Naive B cell (primary cell): ENCODE data around the gene SCPEP1. TPM values are rescaled to one million over a fixed set of nuclear protein-coding genes. Genes with fewer than 3 reads are reported as not detected.

Experiments
- ATAC-seq, 2 donors: fragments of 150-1000 bp; cut with Tn5 transposase; 2 replicates each; pipeline ENCODE4 v1.10.0; 2021; ENCODE audit warnings: low read depth in 2 of 2, mild to moderate bottlenecking in 2 of 2, moderate library complexity in 2 of 2
- DNase-seq: peaks from one replicate; pipeline ENCODE4 v3.0.0; 2022
- H3K27ac Mint-ChIP-seq, 6 donors: one replicate each; pipeline ENCODE4 v1.8.0; 2020 to 2022; ENCODE audit warnings: mild to moderate bottlenecking in 6 of 6, mixed read lengths in 6 of 6, moderate library complexity in 5 of 6, inconsistent platforms in 2 of 6
- H3K27me3 Mint-ChIP-seq, 3 donors: one replicate each; pipeline ENCODE4 v1.8.0; 2021 to 2022; ENCODE audit warnings: mixed read lengths in 3 of 3, mild to moderate bottlenecking in 1 of 3
- H3K36me3 Mint-ChIP-seq, 2 donors: one replicate each; pipeline ENCODE4 v1.8.0; 2020 to 2022; ENCODE audit warnings: mixed read lengths in 2 of 2, inconsistent platforms in 1 of 2, mild to moderate bottlenecking in 1 of 2
- H3K4me1 Mint-ChIP-seq, 3 donors: one replicate each; pipeline ENCODE4 v1.8.0; 2020 to 2022; ENCODE audit warnings: mixed read lengths in 3 of 3, inconsistent platforms in 1 of 3, mild to moderate bottlenecking in 1 of 3, moderate library complexity in 1 of 3
- H3K4me3 Mint-ChIP-seq, 8 donors: one replicate each; pipeline ENCODE4 v1.8.0; 2020 to 2022; ENCODE audit warnings: mild to moderate bottlenecking in 8 of 8, mixed read lengths in 8 of 8, moderate library complexity in 8 of 8, inconsistent platforms in 2 of 8
- H3K9me3 Mint-ChIP-seq, 7 donors: one replicate each; pipeline ENCODE4 v1.8.0; 2020 to 2022; ENCODE audit warnings: mixed read lengths in 7 of 7, mild to moderate bottlenecking in 5 of 7, inconsistent platforms in 2 of 7, moderate library complexity in 1 of 7
- polyA plus RNA-seq, 6 donors: library from polyadenylated mRNA; unstranded; fragments of 300-500 nt; fragmentation: Illumina TruSeq; gene quantifications; one replicate each; pipeline ENCODE4 v1.2.3, GENCODE V29; 2021; ENCODE audit warnings: low read depth in 6 of 6

Gene SCPEP1
- polyA plus RNA-seq, 6 donors from 2014 or later: 134 to 305 (median 175) TPM

DNA sequence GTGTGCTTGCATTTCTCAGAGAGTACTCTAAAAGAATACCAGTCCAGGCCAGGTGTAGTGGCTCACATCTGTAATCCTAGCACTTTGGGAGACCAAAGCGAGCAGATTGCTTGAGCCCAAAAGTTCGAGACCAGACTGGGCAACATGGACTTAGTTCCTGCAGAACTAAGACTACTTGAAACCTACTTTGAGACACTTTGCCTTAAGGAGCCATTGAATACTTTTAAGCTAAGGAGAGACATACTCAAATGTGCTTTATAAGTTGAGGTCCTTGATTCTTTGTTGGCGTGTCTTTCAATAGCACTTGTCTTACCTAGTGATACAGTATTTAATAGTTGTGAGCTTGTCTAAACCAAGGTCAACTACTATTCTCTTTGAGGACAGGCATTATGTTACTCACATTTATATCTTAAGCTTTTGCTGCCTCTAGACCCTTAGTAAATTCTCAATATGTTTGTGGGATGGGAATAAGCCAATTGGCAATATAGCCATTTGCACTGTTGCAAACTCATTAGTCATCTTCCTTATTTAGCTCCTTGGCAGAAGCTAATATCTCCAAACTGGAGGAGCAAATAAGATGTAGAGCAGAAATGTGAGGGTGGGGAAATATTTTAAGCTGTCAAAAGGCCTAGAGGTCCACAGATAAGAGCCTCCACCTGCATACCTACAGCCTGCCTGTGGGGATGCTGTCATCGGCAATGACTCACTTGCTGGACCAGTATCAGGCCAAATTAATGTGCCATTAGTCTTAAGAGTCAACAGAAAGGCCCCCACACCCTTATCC lies 16.3 kb downstream of the SCPEP1 start:
- Mint-ChIP-seq H3K27me3 (no peaks in the 10 kb centered on the region), H3K9me3 (no peaks in the 10 kb centered on the region), H3K36me3 (peaks cover 11 to 30% of the 10 kb centered on the region in 2 donors), H3K4me1 (peaks cover 0 to 6% (median 0%) of the 10 kb centered on the region in 3 donors), H3K4me3 (no peak overlapping the region), H3K27ac (peak overlapping the region in 1 of 6 donors; percentile 50)
- no peak for ATAC-seq
- no peak for DNase-seq

DNA sequence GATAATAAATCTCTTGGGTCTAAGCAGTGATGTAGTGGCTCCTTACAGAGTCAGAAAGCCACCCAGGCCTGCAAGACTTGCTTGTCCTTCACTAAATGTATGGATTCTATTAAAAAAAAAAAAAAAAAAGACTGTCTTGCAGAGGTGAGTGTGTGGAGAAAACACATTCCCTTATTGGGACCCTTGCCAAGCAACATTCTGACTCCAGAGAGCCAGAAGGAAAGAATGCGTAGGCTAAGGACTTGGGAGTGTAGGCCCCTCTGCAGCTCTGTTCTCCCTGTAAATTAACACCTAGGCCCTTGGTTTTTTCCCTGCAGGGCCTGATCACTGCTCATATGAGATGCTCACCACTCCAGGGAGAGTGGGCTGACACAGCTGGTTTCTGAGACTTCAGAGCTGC lies 17.8 kb downstream of the SCPEP1 start:
- ATAC-seq: no peak
- no peaks in the 10 kb centered on the region for H3K9me3 Mint-ChIP-seq
- H3K27ac Mint-ChIP-seq: no peak overlapping the region

DNA sequence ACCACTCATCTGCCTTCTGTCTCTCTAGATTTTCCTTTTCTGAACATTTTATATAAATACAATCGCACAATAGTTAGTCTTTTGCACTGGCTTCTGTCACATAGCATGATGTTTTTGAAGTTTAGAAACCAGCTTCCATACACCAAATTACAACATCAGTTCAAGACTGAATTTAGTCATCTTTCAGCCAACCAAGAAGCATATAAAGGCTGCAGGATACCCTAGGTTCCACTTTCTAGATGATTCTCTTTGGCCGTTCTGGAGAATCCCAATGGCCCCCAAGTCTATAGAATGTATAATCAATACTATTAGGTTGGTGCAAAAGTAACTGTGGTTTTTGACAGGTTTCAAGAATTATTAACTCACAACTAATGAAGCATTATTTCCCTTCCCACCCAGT lies 19.4 kb downstream of the SCPEP1 start:
- Mint-ChIP-seq H3K27ac (peak overlapping the region in 1 of 6 donors; percentile 61), H3K4me1 (peaks cover 0 to 13% (median 6%) of the 10 kb centered on the region in 3 donors), H3K4me3 (no peak overlapping the region), H3K9me3 (no peaks in the 10 kb centered on the region), H3K36me3 (peaks cover 11 to 19% of the 10 kb centered on the region in 2 donors), H3K27me3 (no peaks in the 10 kb centered on the region)
- no peak for ATAC-seq
- no peak for DNase-seq

More for the DNA sequence above, 17.8 kb downstream of the SCPEP1 start:
- no peaks in the 10 kb centered on the region for H3K27me3 Mint-ChIP-seq
- no peak overlapping the region for H3K4me3 Mint-ChIP-seq
- peaks cover 0 to 7% (median 3%) of the 10 kb centered on the region in 3 donors for H3K4me1 Mint-ChIP-seq
- DNase-seq: no peak
- H3K36me3 Mint-ChIP-seq: peaks cover 8 to 29% of the 10 kb centered on the region in 2 donors

- no peaks in the 10 kb centered on the region for H3K27me3 Mint-ChIP-seq
- peak overlapping the region in 1 of 8 donors; percentile 44 for H3K4me3 Mint-ChIP-seq
- H3K4me1 Mint-ChIP-seq: peaks cover 31 to 52% (median 34%) of the 10 kb centered on the region in 3 donors
- no peaks in the 10 kb centered on the region for H3K9me3 Mint-ChIP-seq
- no peak for ATAC-seq
- peak overlapping the region in 2 of 6 donors; percentile 33 to 47 for H3K27ac Mint-ChIP-seq
- no peak for DNase-seq
- peaks cover 21 to 32% of the 10 kb centered on the region in 2 donors for H3K36me3 Mint-ChIP-seq
Observed at GRCh38 chr17:57001541-57001940, 23.6 kb downstream of the SCPEP1 start.

GRCh38 chr17:57002904-57003303 lies 25.0 kb downstream of the SCPEP1 start:
- no peak for DNase-seq
- no peak for ATAC-seq
- peaks cover 21% of the 10 kb centered on the region in 2 donors for H3K36me3 Mint-ChIP-seq
- H3K4me1 Mint-ChIP-seq: peaks cover 31 to 52% (median 34%) of the 10 kb centered on the region in 3 donors
- H3K27me3 Mint-ChIP-seq: no peaks in the 10 kb centered on the region
- H3K4me3 Mint-ChIP-seq: peak overlapping the region; percentile 6 to 87 (median 70)
- H3K9me3 Mint-ChIP-seq: no peaks in the 10 kb centered on the region
- peak overlapping the region; percentile 80 to 98 (median 96) for H3K27ac Mint-ChIP-seq

DNA sequence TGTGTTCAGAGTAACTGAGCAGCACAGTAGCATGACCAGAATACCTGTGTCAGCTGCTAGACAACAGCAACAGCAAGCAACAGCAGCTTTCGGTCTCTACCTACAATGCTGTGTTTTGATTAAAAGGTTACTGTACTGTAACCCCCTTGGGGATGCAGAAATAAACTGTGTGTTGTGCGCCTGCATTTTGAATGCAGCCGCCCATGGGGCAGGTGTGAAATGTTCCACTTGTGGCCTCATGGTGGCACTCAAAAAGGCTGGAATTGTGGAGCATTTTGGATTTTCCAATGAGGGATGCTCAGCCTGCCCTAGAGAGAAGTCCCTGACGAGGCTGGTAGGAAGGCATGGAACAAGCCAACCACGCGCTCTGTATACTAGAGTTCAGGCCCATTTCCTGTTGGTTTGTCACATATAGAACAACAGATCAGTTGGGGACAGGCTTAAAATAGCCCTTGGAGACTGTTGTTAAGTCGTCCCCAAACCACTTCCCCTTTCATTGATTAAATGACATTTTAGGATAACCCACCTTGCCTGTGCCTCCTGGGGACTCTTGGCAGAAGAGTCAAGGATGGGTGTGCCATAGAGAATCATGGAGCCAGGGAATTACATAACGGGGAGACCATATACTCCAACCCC lies 27.1 kb downstream of the SCPEP1 start:
- no peaks in the 10 kb centered on the region for H3K27me3 Mint-ChIP-seq
- H3K4me1 Mint-ChIP-seq: peaks cover 37 to 72% (median 49%) of the 10 kb centered on the region in 3 donors
- peak overlapping the region; percentile 90 to 98 (median 96) for H3K27ac Mint-ChIP-seq
- ATAC-seq: peak; percentile 81 to 83
- peak overlapping the region; percentile 28 to 87 (median 74) for H3K4me3 Mint-ChIP-seq
- peak; percentile 68 for DNase-seq
- no peaks in the 10 kb centered on the region for H3K9me3 Mint-ChIP-seq
- H3K36me3 Mint-ChIP-seq: peaks cover 13 to 17% of the 10 kb centered on the region in 2 donors

GRCh38 chr17:57006040-57006439 lies 28.1 kb downstream of the SCPEP1 start:
- ATAC-seq (no peak), DNase-seq (no peak)
- Mint-ChIP-seq H3K9me3 (no peaks in the 10 kb centered on the region), H3K4me3 (peak overlapping the region in 2 of 8 donors; percentile 67 to 82), H3K27ac (peak overlapping the region in 5 of 6 donors; percentile 61 to 98 (median 95)), H3K4me1 (peaks cover 40 to 74% (median 57%) of the 10 kb centered on the region in 3 donors), H3K36me3 (peaks cover 11 to 13% of the 10 kb centered on the region in 2 donors), H3K27me3 (no peaks in the 10 kb centered on the region)

DNA sequence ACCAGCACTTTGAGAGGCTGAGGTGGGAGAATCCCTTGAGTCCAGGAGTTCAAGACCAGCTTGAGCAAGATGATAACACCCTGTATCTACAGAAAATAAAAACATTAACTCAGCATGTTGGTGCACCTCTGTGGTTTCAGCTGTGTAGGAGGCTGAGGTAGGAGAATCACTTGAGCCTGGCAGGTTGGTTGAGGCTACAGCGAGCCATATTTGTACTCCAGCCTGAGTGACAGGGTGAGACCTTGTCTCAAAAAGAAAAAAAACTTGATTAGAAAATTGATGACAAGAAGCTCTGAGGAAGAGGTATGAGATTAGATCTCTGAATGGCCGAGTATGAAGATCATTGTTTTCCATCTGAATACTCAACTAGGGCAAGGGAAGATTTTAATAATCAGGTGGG lies 31.0 kb downstream of the SCPEP1 start:
- ATAC-seq: no peak
- Mint-ChIP-seq H3K36me3 (no peaks in the 10 kb centered on the region), H3K4me3 (no peak overlapping the region), H3K9me3 (no peaks in the 10 kb centered on the region), H3K27me3 (no peaks in the 10 kb centered on the region), H3K27ac (peak overlapping the region in 3 of 6 donors; percentile 63 to 84 (median 79)), H3K4me1 (peaks cover 27 to 51% (median 43%) of the 10 kb centered on the region in 3 donors)
- no peak for DNase-seq

DNA sequence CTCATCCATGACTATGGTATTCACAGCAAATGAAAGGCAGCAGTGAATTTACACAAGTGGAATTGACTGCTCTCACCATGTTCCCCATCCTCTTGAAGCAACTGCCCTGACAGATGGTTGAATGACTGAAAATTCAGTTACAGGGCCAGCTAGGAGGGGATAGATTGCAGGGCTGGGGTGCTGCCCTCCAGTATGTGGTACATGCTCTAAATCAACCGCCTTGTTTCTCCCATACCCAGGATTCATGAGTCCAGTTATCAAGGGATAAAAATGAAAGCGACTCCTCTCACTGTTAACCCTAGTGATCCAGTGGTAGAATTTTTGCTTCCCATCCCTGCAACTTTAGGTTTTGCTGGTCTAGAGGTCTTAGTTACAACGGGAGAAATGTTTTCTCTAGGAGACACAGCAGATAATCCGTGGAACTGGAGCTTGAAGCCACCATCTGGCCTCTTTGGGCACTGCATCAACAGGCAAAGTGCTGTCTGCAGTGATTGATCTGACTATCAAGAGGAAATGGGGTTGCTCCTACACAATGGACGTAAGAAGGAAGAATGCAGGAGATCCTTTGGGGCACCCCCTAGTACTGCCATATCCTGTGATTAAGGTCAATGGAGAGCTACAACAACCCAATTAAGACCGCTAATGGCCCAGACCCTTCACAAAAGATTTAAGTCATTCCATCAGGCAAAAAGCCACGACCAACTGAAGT lies 32.0 kb downstream of the SCPEP1 start:
- DNase-seq: peak; percentile 38
- H3K4me1 Mint-ChIP-seq: peaks cover 21 to 42% (median 37%) of the 10 kb centered on the region in 3 donors
- H3K27ac Mint-ChIP-seq: peak overlapping the region in 5 of 6 donors; percentile 0 to 70 (median 12)
- peak overlapping the region; percentile 29 to 87 (median 69) for H3K4me3 Mint-ChIP-seq
- no peaks in the 10 kb centered on the region for H3K9me3 Mint-ChIP-seq
- H3K36me3 Mint-ChIP-seq: no peaks in the 10 kb centered on the region
- peak; percentile 56 to 65 for ATAC-seq
- H3K27me3 Mint-ChIP-seq: no peaks in the 10 kb centered on the region

GRCh38 chr17:57010487-57010886 lies 32.6 kb downstream of the SCPEP1 start:
- Mint-ChIP-seq H3K27ac (peak overlapping the region in 3 of 6 donors; percentile 4 to 70 (median 12)), H3K4me1 (peaks cover 15 to 36% (median 31%) of the 10 kb centered on the region in 3 donors), H3K4me3 (peak overlapping the region in 6 of 8 donors; percentile 29 to 82 (median 69)), H3K27me3 (no peaks in the 10 kb centered on the region), H3K9me3 (no peaks in the 10 kb centered on the region), H3K36me3 (no peaks in the 10 kb centered on the region)
- peak; percentile 27 to 30 for ATAC-seq
- no peak for DNase-seq

DNA sequence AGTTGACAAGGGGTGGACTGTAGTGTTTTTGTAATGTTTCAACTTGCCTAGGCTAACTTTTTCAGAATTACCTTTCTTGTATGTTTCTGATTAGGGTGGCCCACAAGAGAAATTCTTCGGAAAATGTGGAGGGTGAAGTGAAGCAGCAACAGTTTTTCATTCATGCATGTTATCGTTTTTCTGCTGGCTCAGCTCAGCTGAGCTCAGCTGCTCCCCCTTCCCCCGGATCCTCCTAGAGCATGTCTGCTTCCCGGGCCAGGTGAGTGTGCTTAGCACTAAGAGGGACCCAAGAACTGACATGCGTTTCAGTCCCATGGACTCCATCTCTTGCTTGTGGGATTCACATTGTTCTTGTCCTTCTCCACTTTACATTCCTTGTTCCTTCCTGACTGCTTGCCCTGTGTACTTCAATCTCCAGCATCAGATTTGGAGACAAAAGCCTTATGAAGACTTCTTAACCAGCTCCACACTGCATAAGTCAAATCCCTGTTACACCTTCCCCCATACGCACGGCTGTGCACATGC lies 33.6 kb downstream of the SCPEP1 start:
- Mint-ChIP-seq H3K4me3 (peak overlapping the region in 3 of 8 donors; percentile 17 to 53 (median 36)), H3K36me3 (no peaks in the 10 kb centered on the region), H3K9me3 (no peaks in the 10 kb centered on the region), H3K27me3 (no peaks in the 10 kb centered on the region), H3K4me1 (peaks cover 8 to 29% (median 26%) of the 10 kb centered on the region in 3 donors), H3K27ac (peak overlapping the region in 1 of 6 donors; percentile 2)
- ATAC-seq (no peak), DNase-seq (no peak)

- H3K36me3 Mint-ChIP-seq: no peaks in the 10 kb centered on the region
- no peak for DNase-seq
- H3K27me3 Mint-ChIP-seq: peaks cover 5 to 7% (median 5%) of the 10 kb centered on the region in 3 donors
- no peaks in the 10 kb centered on the region for H3K9me3 Mint-ChIP-seq
- peak overlapping the region in 1 of 6 donors; percentile 92 for H3K27ac Mint-ChIP-seq
- no peak for ATAC-seq
- H3K4me3 Mint-ChIP-seq: no peak overlapping the region
- H3K4me1 Mint-ChIP-seq: no peaks in the 10 kb centered on the region
Observed at GRCh38 chr17:57016071-57016763, 38.3 kb downstream of the SCPEP1 start.
